Measurements from ENCODE around the gene SLC6A1. TPM values are rescaled to one million over a fixed set of nuclear protein-coding genes. Genes with fewer than 3 reads are reported as not detected.

Gene SLC6A1
- polyA plus RNA-seq, 2 of the 4 experiments (the other 2 are of a cell fraction) = not detected

GRCh38 chr3:10946526-10946925, 46.0 kb upstream of the SLC6A1 start:
- ChIA-PET POLR2A (no interaction called here), CTCF (interaction anchor here (0.7 to 7.4 kb wide), 23 partner anchors 10 to 388 kb away, joined by 3 to 164 read pairs (median 5); no protein-coding TSS in a partner anchor)
- H3K4me1 ChIP-seq = no peaks in the 10 kb centered on the region
- WGBS (ENCODE audit: missing lambda C conversion rate) = 26% methylated on average over 8 of the region's 8 CpGs
- no peak overlapping the region for H3K4me2 ChIP-seq
- no peak for ATAC-seq
- no peak overlapping the region for H3K4me3 ChIP-seq
- DNase-seq (ENCODE audit: low read depth in 1 of 2, low spot score in 1 of 2) = no peak
- H3K27ac ChIP-seq = no peak overlapping the region
- TF ChIP-seq SREBF2 (IDR thresholded peaks at IDR 0.05) (no peak), HOXB5 (CRISPR knock-in tag; IDR thresholded peaks at IDR 0.05) (no peak), ZC3H11A (IDR thresholded peaks at IDR 0.05) (no peak), RAD21 (conservative IDR thresholded peaks at IDR 0.05 in 1 of 2, IDR thresholded peaks at IDR 0.05 in 1 of 2) (no peak), TFCP2L1 (CRISPR knock-in tag; IDR thresholded peaks at IDR 0.05) (no peak), PBX3 (IDR thresholded peaks at IDR 0.05) (no peak), NFE2L2 (conservative IDR thresholded peaks at IDR 0.05; ENCODE audit: low read length) (no peak), ATOH8 (CRISPR knock-in tag; IDR thresholded peaks at IDR 0.05; ENCODE audit: low read depth) (no peak), JUN (IDR thresholded peaks at IDR 0.05) (no peak), NPAS2 (CRISPR knock-in tag; IDR thresholded peaks at IDR 0.05; ENCODE audit: borderline replicate concordance) (no peak), SMC3 (IDR thresholded peaks at IDR 0.05) (no peak), CBX2 (IDR thresholded peaks at IDR 0.05; ENCODE audit: borderline replicate concordance, low read depth) (no peak)
- FAIRE-seq = no peak
- H3K9me3 ChIP-seq = peaks cover 9% of the 10 kb centered on the region; the same call in 2 of the 3 replicates

- TF ChIP-seq CBX2 (IDR thresholded peaks at IDR 0.05; ENCODE audit: borderline replicate concordance, low read depth) (no peak), CBX8 (IDR thresholded peaks at IDR 0.05) (no peak), CHD4 (IDR thresholded peaks at IDR 0.05; ENCODE audit: borderline replicate concordance) (no peak), MAFK (IDR thresholded peaks at IDR 0.05; ENCODE audit: partially characterized antibody) (no peak), SMC3 (IDR thresholded peaks at IDR 0.05) (no peak), RFX5 (IDR thresholded peaks at IDR 0.05) (no peak), EP300 (IDR thresholded peaks at IDR 0.05) (no peak), POLR2AphosphoS2 (conservative IDR thresholded peaks at IDR 0.05; ENCODE audit: low read length) (no peak), ATOH8 (CRISPR knock-in tag; IDR thresholded peaks at IDR 0.05; ENCODE audit: low read depth) (no peak), E2F6 (IDR thresholded peaks at IDR 0.05; ENCODE audit: borderline replicate concordance, low read depth) (no peak), USF2 (IDR thresholded peaks at IDR 0.05) (no peak), PBX3 (IDR thresholded peaks at IDR 0.05) (no peak), HMGXB4 (CRISPR knock-in tag; IDR thresholded peaks at IDR 0.05; ENCODE audit: borderline replicate concordance) (no peak), EHF (CRISPR knock-in tag; IDR thresholded peaks at IDR 0.05) (no peak), JUNB (IDR thresholded peaks at IDR 0.05) (no peak), GATA3 (IDR thresholded peaks at IDR 0.05; ENCODE audit: borderline replicate concordance) (no peak)
- ChIA-PET CTCF (interaction anchor here (0.7 to 11.6 kb wide), 4 partner anchors 35 to 209 kb away, joined by 3 to 148 read pairs (median 38); no protein-coding TSS in a partner anchor), POLR2A (no interaction called here)
- Histone ChIP-seq H3K9me3 (no peaks in the 10 kb centered on the region), H3K27ac (no peak overlapping the region), H3K4me3 (no peak overlapping the region), H3K4me1 (no peaks in the 10 kb centered on the region), H3K4me2 (no peak overlapping the region)
- 55% methylated on average over 6 of the region's 6 CpGs for WGBS (ENCODE audit: missing lambda C conversion rate)
- DNase-seq (ENCODE audit: low read depth in 1 of 2, low spot score in 1 of 2) (no peak), ATAC-seq (no peak), FAIRE-seq (no peak)
Observed at GRCh38 chr3:10948326-10948725, 44.2 kb upstream of the SLC6A1 start.

Data from A549 (cell line).